ENCODE measurements around the gene PCSK9. TPM values are rescaled to one million over a fixed set of nuclear protein-coding genes. Genes with fewer than 3 reads are reported as not detected.
A peak's percentile ranks its signal among the peaks of the same experiment; 100 is the strongest.

Gene PCSK9
- polyA plus RNA-seq, 6 donors from 2014 or later: not detected

GRCh38 chr1:55059302-55060132, 20.2 kb downstream of the PCSK9 start:
- H3K36me3 Mint-ChIP-seq: no peaks in the 10 kb centered on the region
- no peak for ATAC-seq (ENCODE audit: low read depth in 2 of 2)

GRCh38 chr1:55060133-55060999, 21.0 kb downstream of the PCSK9 start:
- no peak overlapping the region for H3K27ac Mint-ChIP-seq
- no peak for DNase-seq
- H3K27me3 Mint-ChIP-seq: no peaks in the 10 kb centered on the region
- H3K36me3 Mint-ChIP-seq: no peaks in the 10 kb centered on the region
- no peak for ATAC-seq (ENCODE audit: low read depth in 2 of 2)
- H3K4me1 Mint-ChIP-seq: peaks cover 0 to 2% (median 0%) of the 10 kb centered on the region in 3 donors
- H3K4me3 Mint-ChIP-seq: no peak overlapping the region
- no peaks in the 10 kb centered on the region for H3K9me3 Mint-ChIP-seq

More at GRCh38 chr1:55059302-55060132, 20.2 kb downstream of the PCSK9 start:
- Mint-ChIP-seq H3K9me3 (peaks cover 0 to 2% (median 0%) of the 10 kb centered on the region in 7 donors), H3K27ac (no peak overlapping the region), H3K27me3 (no peaks in the 10 kb centered on the region), H3K4me3 (no peak overlapping the region), H3K4me1 (peaks cover 0 to 2% (median 0%) of the 10 kb centered on the region in 3 donors)
- no peak for DNase-seq

DNA sequence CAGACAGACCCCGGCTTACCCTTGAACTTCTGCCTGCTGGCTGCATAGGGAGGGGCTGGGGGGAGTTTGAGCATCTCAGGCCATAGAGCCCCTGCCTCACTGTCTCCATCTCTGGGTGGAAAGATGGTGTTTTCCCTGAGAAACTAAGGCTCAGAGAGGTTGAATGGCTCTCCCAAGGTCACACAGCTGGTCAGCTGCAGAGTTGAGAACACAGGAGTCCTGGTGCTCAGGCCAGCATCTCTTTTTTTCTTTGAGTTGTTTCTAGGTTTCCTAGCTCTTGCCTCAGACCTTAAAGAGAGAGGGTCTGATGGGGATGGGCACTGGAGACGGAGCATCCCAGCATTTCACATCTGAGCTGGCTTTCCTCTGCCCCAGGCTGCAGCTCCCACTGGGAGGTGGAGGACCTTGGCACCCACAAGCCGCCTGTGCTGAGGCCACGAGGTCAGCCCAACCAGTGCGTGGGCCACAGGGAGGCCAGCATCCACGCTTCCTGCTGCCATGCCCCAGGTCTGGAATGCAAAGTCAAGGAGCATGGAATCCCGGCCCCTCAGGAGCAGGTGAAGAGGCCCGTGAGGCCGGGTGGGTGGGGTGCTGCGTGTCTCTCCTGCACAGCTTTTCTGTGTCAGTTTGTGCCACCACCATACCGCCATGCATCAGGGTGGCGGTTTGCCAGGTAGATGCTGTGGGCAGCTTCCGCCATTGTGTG, 21.8 kb downstream of the PCSK9 start:
- H3K4me3 Mint-ChIP-seq: no peak overlapping the region

DNA sequence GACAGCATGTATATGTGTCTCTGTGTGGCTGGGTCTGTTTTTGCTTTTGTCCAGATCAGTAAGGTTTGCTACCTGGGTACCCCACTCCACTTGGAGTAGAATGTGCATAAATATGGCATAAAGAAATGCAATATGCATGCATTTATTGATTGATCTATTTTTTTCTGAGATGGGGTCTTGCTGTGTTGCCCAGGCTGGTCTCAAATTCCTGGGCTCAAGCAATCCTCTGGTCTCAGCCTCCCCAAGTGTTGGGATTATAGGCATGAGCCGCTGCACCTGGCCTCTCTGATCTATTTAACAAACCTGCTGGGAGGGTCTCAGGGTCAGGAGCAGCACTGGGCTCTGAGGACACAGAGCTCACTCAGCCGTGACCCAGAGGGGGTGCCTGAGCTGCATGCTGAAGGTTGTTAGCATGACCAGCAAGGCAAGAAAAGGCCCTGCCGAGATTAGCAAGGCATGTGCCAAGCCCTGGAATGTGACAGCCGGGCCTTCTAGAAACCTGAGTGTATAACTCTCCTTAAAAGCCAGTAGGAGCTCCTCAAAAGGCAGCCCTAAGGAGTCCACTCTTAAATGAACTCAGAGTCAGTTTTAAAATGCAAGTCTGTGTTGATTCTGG, 22.5 kb downstream of the PCSK9 start:
- H3K4me1 Mint-ChIP-seq: peaks cover 0 to 1% (median 0%) of the 10 kb centered on the region in 3 donors
- peak overlapping the region in 1 of 6 donors; percentile 6 for H3K27ac Mint-ChIP-seq
- DNase-seq: no peak
- no peak overlapping the region for H3K4me3 Mint-ChIP-seq
- H3K9me3 Mint-ChIP-seq: no peaks in the 10 kb centered on the region
- peaks cover 2 to 4% of the 10 kb centered on the region in 2 donors for H3K36me3 Mint-ChIP-seq
- no peaks in the 10 kb centered on the region for H3K27me3 Mint-ChIP-seq
- no peak for ATAC-seq (ENCODE audit: low read depth in 2 of 2)

More for the DNA sequence above, 21.8 kb downstream of the PCSK9 start:
- DNase-seq: no peak
- Mint-ChIP-seq H3K27ac (no peak overlapping the region), H3K27me3 (no peaks in the 10 kb centered on the region), H3K36me3 (no peaks in the 10 kb centered on the region), H3K9me3 (no peaks in the 10 kb centered on the region), H3K4me1 (peaks cover 0 to 2% (median 0%) of the 10 kb centered on the region in 3 donors)
- ATAC-seq (ENCODE audit: low read depth in 2 of 2): no peak

DNA sequence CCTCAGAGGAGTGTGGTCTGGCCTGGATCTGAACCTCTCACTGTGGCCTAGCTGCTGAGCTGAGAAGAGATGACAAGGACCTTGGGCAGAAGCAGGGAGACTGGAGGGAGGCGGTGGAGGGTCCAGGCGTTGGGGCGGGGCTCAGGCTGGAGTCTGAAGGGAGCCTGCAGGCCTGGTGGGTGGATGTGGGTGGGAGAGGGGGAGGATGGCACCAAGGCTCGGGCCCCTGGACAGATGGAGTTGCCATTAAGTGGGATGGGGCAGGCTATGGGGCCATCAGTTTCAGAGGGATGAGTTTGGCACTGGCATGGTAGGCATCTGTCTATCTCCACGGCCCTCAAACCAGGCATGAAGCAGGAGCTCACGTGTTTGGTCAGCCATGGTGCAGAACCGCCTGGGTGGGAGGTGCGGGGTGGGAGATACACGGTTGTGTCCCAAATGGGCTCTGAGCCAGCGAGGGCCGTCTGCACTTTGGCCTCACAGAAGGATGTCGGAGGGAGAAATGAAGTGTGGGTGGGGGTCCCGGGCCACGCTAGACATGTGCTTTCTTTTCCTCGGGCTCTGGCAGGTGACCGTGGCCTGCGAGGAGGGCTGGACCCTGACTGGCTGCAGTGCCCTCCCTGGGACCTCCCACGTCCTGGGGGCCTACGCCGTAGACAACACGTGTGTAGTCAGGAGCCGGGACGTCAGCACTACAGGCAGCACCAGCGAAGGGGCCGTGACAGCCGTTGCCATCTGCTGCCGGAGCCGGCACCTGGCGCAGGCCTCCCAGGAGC, 23.6 kb downstream of the PCSK9 start:
- ATAC-seq (ENCODE audit: low read depth in 2 of 2) (no peak), DNase-seq (no peak)
- Mint-ChIP-seq H3K36me3 (peaks cover 11 to 12% of the 10 kb centered on the region in 2 donors), H3K27me3 (no peaks in the 10 kb centered on the region), H3K4me1 (peaks cover 0 to 3% (median 0%) of the 10 kb centered on the region in 3 donors), H3K9me3 (no peaks in the 10 kb centered on the region), H3K4me3 (no peak overlapping the region), H3K27ac (peak overlapping the region in 2 of 6 donors; percentile 72 to 78)

- peaks cover 0 to 3% (median 0%) of the 10 kb centered on the region in 3 donors for H3K4me1 Mint-ChIP-seq
- ATAC-seq (ENCODE audit: low read depth in 2 of 2) (no peak), DNase-seq (no peak)
- H3K27ac Mint-ChIP-seq: no peak overlapping the region
- no peak overlapping the region for H3K4me3 Mint-ChIP-seq
- no peaks in the 10 kb centered on the region for H3K27me3 Mint-ChIP-seq
- H3K36me3 Mint-ChIP-seq: peaks cover 14 to 17% of the 10 kb centered on the region in 2 donors
- no peaks in the 10 kb centered on the region for H3K9me3 Mint-ChIP-seq
Measured at GRCh38 chr1:55063577-55063942, 24.2 kb downstream of the PCSK9 start.

- Mint-ChIP-seq H3K36me3 (peaks cover 19 to 22% of the 10 kb centered on the region in 2 donors), H3K4me1 (peaks cover 0 to 3% (median 0%) of the 10 kb centered on the region in 3 donors), H3K27me3 (no peaks in the 10 kb centered on the region), H3K9me3 (no peaks in the 10 kb centered on the region), H3K27ac (no peak overlapping the region), H3K4me3 (no peak overlapping the region)
- DNase-seq (no peak), ATAC-seq (ENCODE audit: low read depth in 2 of 2) (no peak)
Measured at GRCh38 chr1:55064071-55064581, 24.8 kb downstream of the PCSK9 start.

DNA sequence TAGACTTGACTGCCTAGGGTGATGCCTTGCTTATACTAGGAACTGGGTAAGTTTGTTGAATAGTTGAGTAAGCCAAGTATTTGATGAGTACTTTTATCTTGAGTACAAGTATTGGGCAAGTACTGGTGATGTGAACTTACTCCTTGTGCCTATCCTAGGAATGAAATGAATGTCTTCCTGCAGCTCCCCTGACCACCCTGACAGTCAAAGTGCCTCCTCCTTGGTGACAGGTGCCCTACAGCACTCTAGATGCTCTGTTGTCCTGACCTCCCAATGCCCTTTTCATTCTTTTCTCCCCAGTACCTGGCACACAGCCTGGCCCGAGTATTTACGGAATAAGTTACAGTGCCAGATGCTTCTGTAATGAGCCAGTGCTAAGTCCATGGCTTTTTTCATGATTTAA, 25.5 kb downstream of the PCSK9 start:
- H3K27ac Mint-ChIP-seq: peak overlapping the region in 2 of 6 donors; percentile 28 to 60

GRCh38 chr1:55065648-55066047, 26.3 kb downstream of the PCSK9 start:
- DNase-seq: no peak
- Mint-ChIP-seq H3K36me3 (peaks cover 32 to 35% of the 10 kb centered on the region in 2 donors), H3K27me3 (no peaks in the 10 kb centered on the region), H3K9me3 (no peaks in the 10 kb centered on the region), H3K27ac (no peak overlapping the region), H3K4me1 (peaks cover 0 to 3% (median 0%) of the 10 kb centered on the region in 3 donors), H3K4me3 (no peak overlapping the region)
- ATAC-seq (ENCODE audit: low read depth in 2 of 2): no peak

More for the DNA sequence above, 25.5 kb downstream of the PCSK9 start:
- Mint-ChIP-seq H3K4me3 (no peak overlapping the region), H3K36me3 (peaks cover 24 to 27% of the 10 kb centered on the region in 2 donors), H3K4me1 (peaks cover 0 to 3% (median 0%) of the 10 kb centered on the region in 3 donors), H3K27me3 (no peaks in the 10 kb centered on the region), H3K9me3 (no peaks in the 10 kb centered on the region)
- ATAC-seq (ENCODE audit: low read depth in 2 of 2): no peak
- no peak for DNase-seq

- Mint-ChIP-seq H3K27ac (peak overlapping the region in 3 of 6 donors; percentile 6 to 77 (median 61)), H3K4me3 (no peak overlapping the region), H3K27me3 (no peaks in the 10 kb centered on the region), H3K36me3 (peaks cover 42 to 46% of the 10 kb centered on the region in 2 donors), H3K9me3 (no peaks in the 10 kb centered on the region), H3K4me1 (peaks cover 0 to 3% (median 0%) of the 10 kb centered on the region in 3 donors)
- no peak for DNase-seq
- ATAC-seq (ENCODE audit: low read depth in 2 of 2): no peak
Measured at GRCh38 chr1:55067022-55067778, 27.9 kb downstream of the PCSK9 start.

DNA sequence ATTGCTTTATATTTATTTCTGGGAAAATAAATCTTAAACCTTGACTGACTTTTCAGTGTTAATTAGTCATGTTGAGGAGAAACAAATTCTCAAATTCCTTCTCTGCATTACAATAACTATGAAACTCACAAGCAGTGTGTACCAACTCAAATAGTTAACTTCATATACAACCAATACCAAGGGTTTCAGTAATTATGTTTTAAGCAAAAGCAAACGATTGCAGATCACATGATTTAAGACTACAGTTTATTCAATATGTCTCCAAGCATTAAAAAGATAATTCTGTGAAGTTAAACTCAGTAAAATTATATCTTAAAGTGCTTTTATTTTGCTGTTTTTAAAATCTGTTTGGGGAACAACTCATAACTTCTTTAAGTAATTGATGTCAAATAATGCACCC, 28.6 kb downstream of the PCSK9 start:
- no peaks in the 10 kb centered on the region for H3K9me3 Mint-ChIP-seq
- peaks cover 0 to 3% (median 0%) of the 10 kb centered on the region in 3 donors for H3K4me1 Mint-ChIP-seq
- ATAC-seq (ENCODE audit: low read depth in 2 of 2): no peak
- no peak overlapping the region for H3K4me3 Mint-ChIP-seq
- no peak for DNase-seq
- H3K27me3 Mint-ChIP-seq: no peaks in the 10 kb centered on the region
- H3K27ac Mint-ChIP-seq: no peak overlapping the region
- peaks cover 49 to 53% of the 10 kb centered on the region in 2 donors for H3K36me3 Mint-ChIP-seq
